ENCODE measurements around the gene CDH4. TPM values are rescaled to one million over a fixed set of nuclear protein-coding genes. Genes with fewer than 3 reads are reported as not detected.

Gene CDH4
- total and polyA plus RNA-seq, 9 of the 15 experiments (the other 6 are each of a cell fraction or from before 2014, with no cell fraction given), result 0.04 TPM; not detected in 8

DNA sequence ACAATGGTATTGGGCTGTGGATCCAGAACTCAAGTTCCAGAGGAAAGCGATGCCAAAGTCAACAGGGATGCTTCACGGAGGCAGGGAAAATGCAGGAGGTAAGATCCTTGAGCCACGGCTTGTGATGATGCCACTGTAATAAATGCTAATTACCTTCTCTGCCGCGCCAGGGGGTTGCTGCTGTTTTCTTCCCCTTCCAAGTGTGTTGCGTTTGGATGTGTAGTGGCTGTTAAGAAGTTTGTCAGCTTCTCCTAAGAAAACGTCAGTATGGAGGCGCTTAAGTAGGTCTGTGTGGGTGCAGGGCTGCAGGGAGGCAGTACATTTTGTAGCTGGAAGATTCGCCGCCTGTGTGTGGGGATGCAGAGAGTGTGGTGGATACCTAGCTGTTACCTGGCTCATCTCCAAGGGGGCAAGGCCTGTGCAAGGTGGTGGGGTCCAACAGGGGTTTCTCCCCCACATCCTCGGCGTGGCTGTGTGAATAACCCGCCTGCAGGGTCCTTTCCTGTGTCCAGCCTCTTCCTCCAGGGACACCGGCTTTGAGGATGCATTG lies 318.7 kb downstream of the CDH4 start (continued):
- TF ChIP-seq ZNF764 (CRISPR knock-in tag; IDR thresholded peaks at IDR 0.05; ENCODE audit: low read depth) (no peak), PCBP2 (IDR thresholded peaks at IDR 0.05; ENCODE audit: low read depth, low read length, poor library complexity, severe bottlenecking) (no peak), ZFP1 (CRISPR knock-in tag; IDR thresholded peaks at IDR 0.05) (no peak), ZNF184 (CRISPR knock-in tag; IDR thresholded peaks at IDR 0.05) (no peak), MCM5 (IDR thresholded peaks at IDR 0.05; ENCODE audit: low read depth) (no peak)

DNA sequence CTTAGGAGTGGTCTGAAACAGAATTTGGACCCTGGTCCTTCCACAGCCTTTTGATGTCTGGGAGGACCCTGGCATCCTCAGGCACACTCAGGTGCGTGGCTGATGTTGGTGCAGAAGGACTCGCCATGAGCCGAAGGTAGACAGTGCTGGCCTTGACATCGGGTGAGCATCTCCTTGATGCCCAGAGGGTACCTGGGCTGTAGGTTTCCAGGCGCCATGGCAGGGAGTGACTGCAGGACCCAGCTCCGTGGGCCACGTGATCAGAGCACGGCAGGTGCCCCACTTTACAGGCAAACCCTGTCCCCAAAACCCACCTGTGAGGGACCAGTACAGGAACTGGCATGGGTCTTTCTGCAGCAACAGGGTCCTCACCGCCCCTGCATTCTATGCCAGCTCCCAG lies 319.2 kb downstream of the CDH4 start:
- Histone ChIP-seq H3K9me3 (replicated peaks; ENCODE audit: control insufficient read depth, insufficient read depth, low read depth, low read length) (no peaks in the 10 kb centered on the region), H3K4me3 (no peak overlapping the region), H3K36me3 (ENCODE audit: control insufficient read depth, insufficient read depth, low read length) (no peaks in the 10 kb centered on the region), H2AFZ (ENCODE audit: low read depth, low read length) (no peak overlapping the region), H3K9me1 (ENCODE audit: control insufficient read depth, insufficient read depth, low read length) (no peaks in the 10 kb centered on the region), H3K4me1 (replicated peaks in 1 of 2; ENCODE audit: control insufficient read depth in 2 of 2, insufficient read depth in 2 of 2, low read length in 2 of 2) (no peaks in the 10 kb centered on the region), H4K20me1 (replicated peaks; ENCODE audit: control insufficient read depth, insufficient read depth, low read length) (no peaks in the 10 kb centered on the region), H3K79me2 (ENCODE audit: control insufficient read depth, insufficient read depth, low read length) (no peaks in the 10 kb centered on the region), H3K27me3 (ENCODE audit: control insufficient read depth in 2 of 2, insufficient read depth in 2 of 2, low read length in 2 of 2) (peaks cover 0 to 38% of the 10 kb centered on the region in 2 experiments; a peak in 4 of 5 replicates), H3K4me2 (ENCODE audit: insufficient read depth, low read length) (no peak overlapping the region), H3K9ac (ENCODE audit: insufficient read depth in 1 of 2, low read depth in 2 of 2, low read length in 2 of 2) (no peak overlapping the region), H3K27ac (ENCODE audit: extremely low read depth, low read depth, low read length) (no peak overlapping the region)
- DNase-seq (ENCODE audit: extremely low read depth in 1 of 4, low spot score in 3 of 4) (no peak), FAIRE-seq (no peak), ATAC-seq (no peak)
- in situ Hi-C loops (cut with MboI), result no loop called here
- no peak for TF ChIP-seq LEF1 (IDR thresholded peaks at IDR 0.05)
- no peak for TF ChIP-seq ZNF444 (CRISPR knock-in tag; IDR thresholded peaks at IDR 0.05)
- WGBS (ENCODE audit: insufficient coverage, low coverage, missing lambda C conversion rate), result 0% methylated on average over 9 of the region's 9 CpGs
- ChIA-PET POLR2A (no interaction called here), CTCF (ENCODE audit: low intra/inter-chr PET ratio) (no interaction called here)
- no TSS peak for BruUV-seq (replicated peaks)
- intact Hi-C loops (cut with micrococcal nuclease), result no loop called here
